ENCODE results near the gene MCTP1. TPM values are rescaled to one million over a fixed set of nuclear protein-coding genes. Genes with fewer than 3 reads are reported as not detected.

Gene MCTP1
- polyA plus RNA-seq, 1 donor from 2014 or later = 1.9 TPM

GRCh38 chr5:94888674-94889073 lies 396.2 kb downstream of the MCTP1 start:
- Histone ChIP-seq H3K9ac (ENCODE audit: low read length) (no peak overlapping the region), H3K27me3 (ENCODE audit: insufficient read depth, low read depth, low read length) (no peaks in the 10 kb centered on the region), H3K36me3 (ENCODE audit: insufficient read depth, low read length) (no peaks in the 10 kb centered on the region), H2AFZ (ENCODE audit: low read depth, low read length) (no peak overlapping the region), H3K9me2 (ENCODE audit: insufficient read depth, low read length) (no peaks in the 10 kb centered on the region), H3K4me2 (ENCODE audit: low read length) (no peak overlapping the region), H3K79me2 (replicated peaks; ENCODE audit: insufficient read depth, low read length) (no peaks in the 10 kb centered on the region), H3K27ac (ENCODE audit: low read length) (no peak overlapping the region), H4K20me1 (ENCODE audit: insufficient read depth) (no peaks in the 10 kb centered on the region), H3K9me3 (ENCODE audit: low read length) (no peaks in the 10 kb centered on the region), H3F3A (ENCODE audit: insufficient read depth, low read length, poor library complexity, severe bottlenecking) (no peaks in the 10 kb centered on the region), H3K4me3 (ENCODE audit: low read length) (no peak overlapping the region)
- TF ChIP-seq EP300 (conservative IDR thresholded peaks at IDR 0.05; ENCODE audit: poor library complexity, severe bottlenecking) = no peak
- no peak for TF ChIP-seq SMC3 (conservative IDR thresholded peaks at IDR 0.05; ENCODE audit: poor library complexity)
- no peak for TF ChIP-seq TAF1 (IDR thresholded peaks at IDR 0.05; ENCODE audit: low read depth)
- TF ChIP-seq REST (IDR thresholded peaks at IDR 0.05; ENCODE audit: borderline replicate concordance) = no peak
- TF ChIP-seq EZH2 (IDR thresholded peaks at IDR 0.05; ENCODE audit: borderline replicate concordance, insufficient read depth, low read length, poor library complexity, severe bottlenecking) = no peak
- TF ChIP-seq CTCF (IDR thresholded peaks at IDR 0.05; ENCODE audit: poor library complexity, severe bottlenecking) = no peak
- TF ChIP-seq RAD21 (conservative IDR thresholded peaks at IDR 0.05) = no peak

GRCh38 chr5:94885931-94886330 lies 399.0 kb downstream of the MCTP1 start:
- Histone ChIP-seq H3K79me2 (replicated peaks; ENCODE audit: insufficient read depth, low read length) (no peaks in the 10 kb centered on the region), H4K20me1 (ENCODE audit: insufficient read depth) (no peaks in the 10 kb centered on the region), H3K27ac (ENCODE audit: low read length) (no peak overlapping the region), H2AFZ (ENCODE audit: low read depth, low read length) (no peak overlapping the region), H3K4me2 (ENCODE audit: low read length) (no peak overlapping the region), H3K9ac (ENCODE audit: low read length) (no peak overlapping the region), H3K36me3 (ENCODE audit: insufficient read depth, low read length) (no peaks in the 10 kb centered on the region), H3F3A (ENCODE audit: insufficient read depth, low read length, poor library complexity, severe bottlenecking) (no peaks in the 10 kb centered on the region), H3K9me3 (ENCODE audit: low read length) (no peaks in the 10 kb centered on the region), H3K27me3 (ENCODE audit: insufficient read depth, low read depth, low read length) (no peaks in the 10 kb centered on the region), H3K4me3 (ENCODE audit: low read length) (no peak overlapping the region), H3K9me2 (ENCODE audit: insufficient read depth, low read length) (no peaks in the 10 kb centered on the region)
- TF ChIP-seq REST (IDR thresholded peaks at IDR 0.05; ENCODE audit: borderline replicate concordance) = no peak
- no peak for TF ChIP-seq POLR2AphosphoS5 (IDR thresholded peaks at IDR 0.05)
- TF ChIP-seq CTCF (IDR thresholded peaks at IDR 0.05; ENCODE audit: poor library complexity, severe bottlenecking) = no peak
- no peak for TF ChIP-seq EZH2 (IDR thresholded peaks at IDR 0.05; ENCODE audit: borderline replicate concordance, insufficient read depth, low read length, poor library complexity, severe bottlenecking)
- TF ChIP-seq MXI1 (conservative IDR thresholded peaks at IDR 0.05; ENCODE audit: poor library complexity, severe bottlenecking) = no peak
- no peak for TF ChIP-seq EP300 (conservative IDR thresholded peaks at IDR 0.05; ENCODE audit: poor library complexity, severe bottlenecking)
- no peak for TF ChIP-seq TAF1 (IDR thresholded peaks at IDR 0.05; ENCODE audit: low read depth)
- no peak for TF ChIP-seq RAD21 (conservative IDR thresholded peaks at IDR 0.05)
- no peak for TF ChIP-seq SMC3 (conservative IDR thresholded peaks at IDR 0.05; ENCODE audit: poor library complexity)

All from neural cell (in vitro differentiated cells).